ENCODE measurements around the gene ZKSCAN5. TPM values are rescaled to one million over a fixed set of nuclear protein-coding genes. Genes with fewer than 3 reads are reported as not detected.
"Not testable (repeated sequence)": the region's sequence is repeated elsewhere in the genome, so short reads cannot be mapped to it uniquely, and the experiment has no call there.

Gene ZKSCAN5
- total and polyA plus RNA-seq, 8 donors: 0.58 to 11.4 (median 3.5) TPM

DNA sequence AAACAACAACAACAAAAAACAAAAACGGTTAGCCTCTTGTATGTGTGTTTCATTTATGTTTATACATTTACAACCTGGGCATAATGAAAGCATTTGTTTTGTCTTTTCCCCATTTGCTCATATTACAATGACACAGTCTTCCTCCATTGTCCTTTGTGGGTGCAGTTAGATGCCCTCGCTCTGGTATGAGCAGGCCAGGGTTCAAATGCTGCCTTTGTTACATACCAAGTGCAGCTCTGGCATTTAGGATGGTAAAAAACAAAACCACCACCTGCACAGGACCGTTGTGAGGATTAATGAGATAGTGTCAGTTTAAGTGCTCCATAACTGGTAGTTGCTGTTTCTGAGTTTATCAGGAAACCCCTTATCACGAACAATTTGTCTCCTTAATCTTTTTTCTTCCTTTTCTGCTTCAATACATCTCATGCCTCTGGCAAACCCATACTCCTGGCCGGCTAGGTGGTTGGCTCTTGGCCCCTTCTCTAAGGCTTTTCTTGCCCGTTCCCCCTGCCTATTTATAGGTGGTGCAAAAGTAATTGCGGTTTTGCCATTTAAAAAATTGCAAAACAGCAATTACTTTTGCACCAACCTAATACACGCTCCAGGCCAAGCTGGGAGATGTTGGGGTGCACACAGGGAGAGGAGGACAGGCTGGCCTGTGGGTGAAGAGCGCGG is 75.0 kb downstream of the ZKSCAN5 start:
- peaks cover 0 to 8% (median 3%) of the 10 kb centered on the region in 4 donors for H3K36me3 ChIP-seq
- no peaks in the 10 kb centered on the region for H3K9me3 ChIP-seq
- peaks cover 8 to 19% (median 15%) of the 10 kb centered on the region in 4 donors for H3K4me1 ChIP-seq
- intact Hi-C loops (cut with DNase I; ENCODE audit: low total_unique reads): no loop called here
- TF ChIP-seq EP300 (IDR thresholded peaks at IDR 0.05): no peak
- TF ChIP-seq POLR2A (IDR thresholded peaks at IDR 0.05): no peak
- no peak for TF ChIP-seq POLR2AphosphoS5 (IDR thresholded peaks at IDR 0.05)
- TF ChIP-seq, protein P1, sequence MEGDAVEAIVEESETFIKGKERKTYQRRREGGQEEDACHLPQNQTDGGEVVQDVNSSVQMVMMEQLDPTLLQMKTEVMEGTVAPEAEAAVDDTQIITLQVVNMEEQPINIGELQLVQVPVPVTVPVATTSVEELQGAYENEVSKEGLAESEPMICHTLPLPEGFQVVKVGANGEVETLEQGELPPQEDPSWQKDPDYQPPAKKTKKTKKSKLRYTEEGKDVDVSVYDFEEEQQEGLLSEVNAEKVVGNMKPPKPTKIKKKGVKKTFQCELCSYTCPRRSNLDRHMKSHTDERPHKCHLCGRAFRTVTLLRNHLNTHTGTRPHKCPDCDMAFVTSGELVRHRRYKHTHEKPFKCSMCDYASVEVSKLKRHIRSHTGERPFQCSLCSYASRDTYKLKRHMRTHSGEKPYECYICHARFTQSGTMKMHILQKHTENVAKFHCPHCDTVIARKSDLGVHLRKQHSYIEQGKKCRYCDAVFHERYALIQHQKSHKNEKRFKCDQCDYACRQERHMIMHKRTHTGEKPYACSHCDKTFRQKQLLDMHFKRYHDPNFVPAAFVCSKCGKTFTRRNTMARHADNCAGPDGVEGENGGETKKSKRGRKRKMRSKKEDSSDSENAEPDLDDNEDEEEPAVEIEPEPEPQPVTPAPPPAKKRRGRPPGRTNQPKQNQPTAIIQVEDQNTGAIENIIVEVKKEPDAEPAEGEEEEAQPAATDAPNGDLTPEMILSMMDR (IDR thresholded peaks at IDR 0.05): no peak
- WGBS, 5 donors: 33 to 42% (median 35%) methylated on average over 10 of the region's 10 CpGs
- H3K27me3 ChIP-seq: peaks cover 0 to 10% (median 0%) of the 10 kb centered on the region in 3 donors
- peak overlapping the region; percentile 47 to 60 (median 58) for H3K4me3 ChIP-seq
- no peak for DNase-seq
- peak overlapping the region in 2 of 5 donors; percentile 48 to 74 for H3K27ac ChIP-seq

DNA sequence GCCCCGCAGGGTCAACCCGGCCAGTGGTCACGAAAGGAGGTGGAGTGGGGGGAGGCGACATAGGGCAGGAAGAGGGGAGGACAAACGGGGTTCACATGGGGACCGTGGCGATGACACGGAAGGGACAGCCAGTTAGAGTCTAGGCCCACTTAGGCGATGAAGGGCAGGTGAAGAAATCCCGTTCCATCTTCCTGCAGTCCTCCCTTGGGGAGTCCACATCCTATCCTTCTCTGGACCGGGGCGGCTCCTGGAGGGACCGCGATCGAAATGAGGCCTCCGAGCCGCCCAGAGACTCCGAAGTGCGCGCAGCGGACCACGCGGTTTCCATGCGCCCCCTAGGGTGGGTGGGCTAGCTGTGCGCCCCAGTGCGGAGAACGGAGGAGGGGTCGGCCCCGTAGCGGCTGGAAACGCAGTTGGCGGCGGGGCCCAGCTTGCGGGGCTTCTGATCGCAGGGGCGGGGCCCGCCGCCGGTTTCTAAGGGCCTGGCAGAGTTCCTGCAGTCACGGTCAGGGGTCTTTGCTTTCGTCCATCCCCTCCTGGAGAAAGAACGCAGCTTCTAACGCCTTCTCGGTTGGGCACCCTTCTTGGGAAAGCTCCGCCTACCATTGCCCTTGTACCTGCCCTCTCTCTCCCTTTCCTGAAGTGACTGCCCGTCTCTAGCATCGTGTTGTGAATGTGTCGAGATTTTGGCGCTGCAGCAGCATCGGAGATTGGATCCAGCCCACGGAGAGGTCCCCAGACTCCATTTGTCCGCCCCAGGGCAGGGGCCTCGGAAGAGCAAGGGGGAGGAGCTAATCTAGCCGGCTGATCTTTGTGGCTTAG is 75.7 kb downstream of the ZKSCAN5 start:
- TF ChIP-seq EP300 (IDR thresholded peaks at IDR 0.05): no peak
- TF ChIP-seq, protein P1 (IDR thresholded peaks at IDR 0.05): peak in 1 of 7 experiments; percentile 17
- intact Hi-C loops (cut with DNase I; ENCODE audit: low total_unique reads): no loop called here
- Histone ChIP-seq H3K4me3 (peak overlapping the region; percentile 47 to 60 (median 58)), H3K4me1 (peaks cover 8 to 19% (median 15%) of the 10 kb centered on the region in 4 donors), H3K27me3 (peaks cover 0 to 10% (median 0%) of the 10 kb centered on the region in 3 donors), H3K36me3 (peaks cover 0 to under 1% (median 0%) of the 10 kb centered on the region in 4 donors), H3K9me3 (no peaks in the 10 kb centered on the region), H3K27ac (peak overlapping the region in 4 of 5 donors; percentile 17 to 74 (median 50))
- DNase-seq: peak in 1 of 2 donors; percentile 84
- 2 to 5% (median 3%) methylated on average over 15 to 54 of the region's 54 CpGs for WGBS, 5 donors

DNA sequence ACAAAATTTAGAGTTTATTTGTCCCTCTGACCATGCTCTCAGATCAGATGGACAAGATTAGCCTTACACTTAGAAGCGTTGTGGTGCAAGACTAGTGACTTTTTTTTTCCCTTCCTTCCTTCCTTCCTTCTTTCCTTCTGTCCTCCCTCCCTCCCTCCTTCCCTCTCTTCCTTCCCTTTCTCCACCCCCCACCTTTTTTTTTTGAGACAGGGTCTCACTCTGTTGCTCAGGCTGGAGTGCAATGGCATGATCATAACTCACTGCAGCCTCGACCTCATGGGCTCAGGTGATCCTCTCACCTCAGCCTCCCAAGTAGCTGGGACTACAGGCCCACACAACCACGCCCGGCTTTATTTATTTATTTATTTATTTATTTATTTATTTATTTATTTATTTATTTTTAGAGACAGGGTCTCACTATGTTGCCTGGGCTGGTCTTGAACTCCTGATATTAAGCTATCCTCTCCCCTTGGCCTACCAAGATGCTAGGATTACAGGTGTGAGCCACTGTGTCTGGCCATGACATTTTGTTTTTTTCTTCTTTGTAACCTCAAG is 76.4 kb downstream of the ZKSCAN5 start:
- DNase-seq; H3K36me3 ChIP-seq; intact Hi-C loops (cut with DNase I; ENCODE audit: low total_unique reads); H3K9me3 ChIP-seq: not testable (repeated sequence)
- whole genome bisulfite sequencing, 5 donors: 57 to 62% (median 58%) methylated on average over 4 of the region's 4 CpGs
- Histone ChIP-seq H3K27ac (peak overlapping the region in 1 of 5 donors; percentile 74), H3K4me3 (peak overlapping the region; percentile 47 to 60 (median 58)), H3K27me3 (peaks cover 0 to 10% (median 0%) of the 10 kb centered on the region in 3 donors), H3K4me1 (peaks cover 8 to 19% (median 15%) of the 10 kb centered on the region in 4 donors)

Other genes starting within 250 kb of the ZKSCAN5 start
- under 1 TPM in 1 of 5 donors, not detected in 4; 0.37 TPM for gene MYH16, start 231.8 kb upstream of the ZKSCAN5 start, total RNA-seq
- under 1 TPM in 1 of 3 donors, not detected in 2; 0.05 TPM for gene MYH16, start 231.8 kb upstream of the ZKSCAN5 start, polyA plus RNA-seq
- 100 to 1,000 TPM in 4 of 5 donors, 10 to 100 TPM in 1; 93.3 to 220 (median 117) TPM for gene ARPC1A, start 178.8 kb upstream of the ZKSCAN5 start, total RNA-seq
- gene ARPC1A, start 178.8 kb upstream of the ZKSCAN5 start, polyA plus RNA-seq: 100 to 1,000 TPM; 165 to 344 (median 257) TPM
- gene ARPC1B, start 129.9 kb upstream of the ZKSCAN5 start, total RNA-seq: 100 to 1,000 TPM in 3 of 5 donors, 10 to 100 TPM in 2; 25.1 to 229 (median 113) TPM
- gene ARPC1B, start 129.9 kb upstream of the ZKSCAN5 start, polyA plus RNA-seq: 100 to 1,000 TPM in 2 of 3 donors, 10 to 100 TPM in 1; 89.9 to 196 (median 106) TPM
- 10 to 100 TPM; 22.8 to 79.9 (median 32.3) TPM for gene PDAP1, start 96.1 kb upstream of the ZKSCAN5 start, total RNA-seq
- gene PDAP1, start 96.1 kb upstream of the ZKSCAN5 start, polyA plus RNA-seq: 100 to 1,000 TPM; 129 to 153 (median 133) TPM
- 100 to 1,000 TPM in 1 of 5 donors, 10 to 100 TPM in 4; 58.0 to 122 (median 82.3) TPM for gene BUD31, start 95.7 kb upstream of the ZKSCAN5 start, total RNA-seq
- gene BUD31, start 95.7 kb upstream of the ZKSCAN5 start, polyA plus RNA-seq: 100 to 1,000 TPM; 127 to 155 (median 151) TPM
- gene PTCD1, start 65.9 kb upstream of the ZKSCAN5 start, total RNA-seq: 1 to 10 TPM in 4 of 5 donors, under 1 TPM in 1; 0.87 to 3.5 (median 2.7) TPM
- 1 to 10 TPM; 1.8 to 3.1 (median 2.0) TPM for gene PTCD1, start 65.9 kb upstream of the ZKSCAN5 start, polyA plus RNA-seq
- 10 to 100 TPM in 4 of 5 donors, 1 to 10 TPM in 1; 4.5 to 43.8 (median 28.8) TPM for gene CPSF4, start 65.7 kb upstream of the ZKSCAN5 start, total RNA-seq
- gene CPSF4, start 65.7 kb upstream of the ZKSCAN5 start, polyA plus RNA-seq: 10 to 100 TPM; 24.9 to 31.3 (median 25.6) TPM
- gene ATP5MF, start 38.5 kb upstream of the ZKSCAN5 start, total RNA-seq: 100 to 1,000 TPM in 4 of 5 donors, 1 to 10 TPM in 1; 1.2 to 441 (median 159) TPM
- 1,000 to 10,000 TPM; 1,153 to 1,530 (median 1,469) TPM for gene ATP5MF, start 38.5 kb upstream of the ZKSCAN5 start, polyA plus RNA-seq
- 10 to 100 TPM; 14.6 to 55.6 (median 22.0) TPM for gene ZNF789, start 31.8 kb upstream of the ZKSCAN5 start, total RNA-seq
- 1 to 10 TPM; 6.6 to 9.8 (median 7.2) TPM for gene ZNF789, start 31.8 kb upstream of the ZKSCAN5 start, polyA plus RNA-seq
- gene ZNF394, start 4.4 kb upstream of the ZKSCAN5 start, total RNA-seq: 100 to 1,000 TPM in 1 of 5 donors, 10 to 100 TPM in 4; 16.9 to 177 (median 48.0) TPM
- gene ZNF394, start 4.4 kb upstream of the ZKSCAN5 start, polyA plus RNA-seq: 10 to 100 TPM; 15.7 to 16.7 (median 16.4) TPM
- 10 to 100 TPM in 1 of 5 donors, 1 to 10 TPM in 2, under 1 TPM in 2; 0.45 to 35.9 (median 3.3) TPM for gene FAM200A, start 47.5 kb downstream of the ZKSCAN5 start, total RNA-seq
- 1 to 10 TPM; 3.1 to 4.2 (median 3.5) TPM for gene FAM200A, start 47.5 kb downstream of the ZKSCAN5 start, polyA plus RNA-seq
- 100 to 1,000 TPM in 2 of 5 donors, 10 to 100 TPM in 3; 55.8 to 162 (median 94.5) TPM for gene ZNF655, start 54.0 kb downstream of the ZKSCAN5 start, total RNA-seq
- gene ZNF655, start 54.0 kb downstream of the ZKSCAN5 start, polyA plus RNA-seq: 10 to 100 TPM; 33.0 to 41.2 (median 37.5) TPM
- gene TMEM225B, start 93.6 kb downstream of the ZKSCAN5 start, total RNA-seq: 1 to 10 TPM in 1 of 5 donors, under 1 TPM in 1, not detected in 3; 0.73 to 4.3 TPM
- 1 to 10 TPM in 1 of 3 donors, under 1 TPM in 1, not detected in 1; 0.75 to 1.2 TPM for gene TMEM225B, start 93.6 kb downstream of the ZKSCAN5 start, polyA plus RNA-seq
- gene ZSCAN25, start 112.3 kb downstream of the ZKSCAN5 start, total RNA-seq: 10 to 100 TPM; 10.7 to 16.2 (median 12.3) TPM
- 1 to 10 TPM; 3.5 to 4.1 (median 3.7) TPM for gene ZSCAN25, start 112.3 kb downstream of the ZKSCAN5 start, polyA plus RNA-seq
- gene CYP3A5, start 175.3 kb downstream of the ZKSCAN5 start, total RNA-seq: 100 to 1,000 TPM in 4 of 5 donors, 10 to 100 TPM in 1; 45.2 to 538 (median 423) TPM
- 10 to 100 TPM; 26.3 to 81.7 (median 44.5) TPM for gene CYP3A5, start 175.3 kb downstream of the ZKSCAN5 start, polyA plus RNA-seq
- gene CYP3A7, start 230.5 kb downstream of the ZKSCAN5 start, total RNA-seq: not detected
- not detected for gene CYP3A7, start 230.5 kb downstream of the ZKSCAN5 start, polyA plus RNA-seq